ENCODE data around the gene JPH3. TPM values are rescaled to one million over a fixed set of nuclear protein-coding genes. Genes with fewer than 3 reads are reported as not detected.

Gene JPH3
- polyA plus RNA-seq, 1 donor (not counting 4 experiments of a cell fraction or from before 2014, with no cell fraction given) = not detected

DNA sequence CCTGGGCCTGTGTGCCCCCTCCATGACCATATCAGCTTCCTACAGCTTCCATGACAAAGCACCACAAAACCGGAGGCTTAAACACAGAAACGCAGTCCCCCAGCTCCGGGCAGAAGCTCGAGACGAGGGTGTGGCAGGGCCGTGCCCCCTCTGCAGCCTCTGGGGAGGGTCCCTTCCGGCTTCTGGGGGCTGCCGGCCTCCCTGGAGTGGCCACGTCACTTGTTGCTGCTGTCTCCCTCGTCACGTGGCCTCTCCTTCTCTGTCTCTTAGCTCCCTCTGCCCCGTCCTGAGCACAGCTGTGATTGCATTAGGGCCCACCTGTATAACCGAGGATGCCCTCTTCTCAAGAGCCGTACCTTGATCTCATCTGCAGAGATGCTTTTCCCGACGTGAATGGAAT lies 64.6 kb downstream of the JPH3 start:
- Histone ChIP-seq H3K79me2 (ENCODE audit: control insufficient read depth, insufficient read depth, low read length) (no peaks in the 10 kb centered on the region), H2AFZ (ENCODE audit: control insufficient read depth, low read length) (no peak overlapping the region), H3K9me3 (ENCODE audit: control insufficient read depth, low read depth, low read length) (no peaks in the 10 kb centered on the region), H3K27me3 (ENCODE audit: control insufficient read depth, extremely low read depth, insufficient read depth, low read length) (peaks cover 9% of the 10 kb centered on the region), H3K36me3 (ENCODE audit: control insufficient read depth in 2 of 2, extremely low read depth in 1 of 2, insufficient read depth in 2 of 2, low read length in 2 of 2) (no peaks in the 10 kb centered on the region), H3K4me2 (ENCODE audit: control insufficient read depth, extremely low read depth, insufficient read depth, low read depth, low read length) (no peak overlapping the region), H3K9me1 (ENCODE audit: control insufficient read depth, extremely low read depth, insufficient read depth, low read length) (no peaks in the 10 kb centered on the region), H3K4me1 (ENCODE audit: control insufficient read depth, extremely low read depth, insufficient read depth, low read length) (no peaks in the 10 kb centered on the region), H3K27ac (ENCODE audit: control insufficient read depth, insufficient read depth, low read length) (no peak overlapping the region), H4K20me1 (ENCODE audit: control insufficient read depth, extremely low read depth, insufficient read depth, low read length) (no peaks in the 10 kb centered on the region), H3K4me3 (ENCODE audit: control insufficient read depth in 2 of 3, extremely low read depth in 1 of 3, insufficient read depth in 2 of 3, low read depth in 1 of 3, low read length in 3 of 3) (no peak overlapping the region), H3K9ac (ENCODE audit: control insufficient read depth, extremely low read depth, insufficient read depth, low read length) (no peak overlapping the region)
- DNase-seq (ENCODE audit: low read depth, low spot score) (no peak), FAIRE-seq (no peak)
- no peak for TF ChIP-seq EZH2 (IDR thresholded peaks at IDR 0.05; ENCODE audit: low read length)
- TF ChIP-seq, protein P1, sequence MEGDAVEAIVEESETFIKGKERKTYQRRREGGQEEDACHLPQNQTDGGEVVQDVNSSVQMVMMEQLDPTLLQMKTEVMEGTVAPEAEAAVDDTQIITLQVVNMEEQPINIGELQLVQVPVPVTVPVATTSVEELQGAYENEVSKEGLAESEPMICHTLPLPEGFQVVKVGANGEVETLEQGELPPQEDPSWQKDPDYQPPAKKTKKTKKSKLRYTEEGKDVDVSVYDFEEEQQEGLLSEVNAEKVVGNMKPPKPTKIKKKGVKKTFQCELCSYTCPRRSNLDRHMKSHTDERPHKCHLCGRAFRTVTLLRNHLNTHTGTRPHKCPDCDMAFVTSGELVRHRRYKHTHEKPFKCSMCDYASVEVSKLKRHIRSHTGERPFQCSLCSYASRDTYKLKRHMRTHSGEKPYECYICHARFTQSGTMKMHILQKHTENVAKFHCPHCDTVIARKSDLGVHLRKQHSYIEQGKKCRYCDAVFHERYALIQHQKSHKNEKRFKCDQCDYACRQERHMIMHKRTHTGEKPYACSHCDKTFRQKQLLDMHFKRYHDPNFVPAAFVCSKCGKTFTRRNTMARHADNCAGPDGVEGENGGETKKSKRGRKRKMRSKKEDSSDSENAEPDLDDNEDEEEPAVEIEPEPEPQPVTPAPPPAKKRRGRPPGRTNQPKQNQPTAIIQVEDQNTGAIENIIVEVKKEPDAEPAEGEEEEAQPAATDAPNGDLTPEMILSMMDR (optimal IDR thresholded peaks at IDR 0.05 in 1 of 3, IDR thresholded peaks at IDR 0.05 in 1 of 3, conservative IDR thresholded peaks at IDR 0.05 in 1 of 3; ENCODE audit: extremely low read depth in 1 of 3, insufficient read depth in 2 of 3, low read length in 3 of 3) = no peak
- dilution Hi-C loops (cut with MboI; ENCODE audit: extremely low pct_ligation_motif_present, low sequenced_read_pairs) = no loop called here

DNA sequence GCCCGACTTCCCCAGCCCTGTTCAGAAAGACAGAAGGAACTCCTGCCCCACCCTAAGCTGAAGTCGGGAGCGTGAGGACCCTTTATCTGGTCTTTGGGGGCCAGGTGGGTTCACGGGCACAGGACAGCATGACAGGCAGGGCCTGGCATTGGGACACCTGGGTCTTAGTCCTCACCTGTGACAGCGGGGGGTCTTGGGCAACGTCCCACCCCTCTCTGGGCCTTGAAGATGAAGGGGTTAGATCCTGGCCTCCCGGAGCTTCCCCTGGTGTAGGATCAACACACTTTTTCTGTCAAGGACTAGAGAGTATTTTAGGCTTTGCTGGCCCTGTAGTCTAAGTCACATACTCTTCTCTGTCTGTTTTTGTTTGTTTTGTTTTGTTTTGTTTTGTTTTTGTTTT lies 65.1 kb downstream of the JPH3 start:
- Histone ChIP-seq H3K9me3 (ENCODE audit: control insufficient read depth, low read depth, low read length) (no peaks in the 10 kb centered on the region), H3K4me2 (ENCODE audit: control insufficient read depth, extremely low read depth, insufficient read depth, low read depth, low read length) (no peak overlapping the region), H3K79me2 (ENCODE audit: control insufficient read depth, insufficient read depth, low read length) (no peaks in the 10 kb centered on the region), H3K9ac (ENCODE audit: control insufficient read depth, extremely low read depth, insufficient read depth, low read length) (no peak overlapping the region), H3K36me3 (ENCODE audit: control insufficient read depth in 2 of 2, extremely low read depth in 1 of 2, insufficient read depth in 2 of 2, low read length in 2 of 2) (no peaks in the 10 kb centered on the region), H3K9me1 (ENCODE audit: control insufficient read depth, extremely low read depth, insufficient read depth, low read length) (no peaks in the 10 kb centered on the region), H3K27ac (ENCODE audit: control insufficient read depth, insufficient read depth, low read length) (no peak overlapping the region), H3K4me3 (ENCODE audit: control insufficient read depth in 2 of 3, extremely low read depth in 1 of 3, insufficient read depth in 2 of 3, low read depth in 1 of 3, low read length in 3 of 3) (no peak overlapping the region), H4K20me1 (ENCODE audit: control insufficient read depth, extremely low read depth, insufficient read depth, low read length) (no peaks in the 10 kb centered on the region), H2AFZ (ENCODE audit: control insufficient read depth, low read length) (no peak overlapping the region), H3K27me3 (ENCODE audit: control insufficient read depth, extremely low read depth, insufficient read depth, low read length) (peaks cover 14% of the 10 kb centered on the region), H3K4me1 (ENCODE audit: control insufficient read depth, extremely low read depth, insufficient read depth, low read length) (no peaks in the 10 kb centered on the region)
- DNase-seq (ENCODE audit: low read depth, low spot score) (no peak), FAIRE-seq (no peak)
- dilution Hi-C loops (cut with MboI; ENCODE audit: extremely low pct_ligation_motif_present, low sequenced_read_pairs) = no loop called here
- TF ChIP-seq, protein P1 (optimal IDR thresholded peaks at IDR 0.05 in 1 of 3, IDR thresholded peaks at IDR 0.05 in 1 of 3, conservative IDR thresholded peaks at IDR 0.05 in 1 of 3; ENCODE audit: extremely low read depth in 1 of 3, insufficient read depth in 2 of 3, low read length in 3 of 3) = no peak
- no peak for TF ChIP-seq EZH2 (IDR thresholded peaks at IDR 0.05; ENCODE audit: low read length)
